ENCODE data around the gene SFXN5. TPM values are rescaled to one million over a fixed set of nuclear protein-coding genes. Genes with fewer than 3 reads are reported as not detected.

SFXN5 gene
- total RNA-seq, 1 experiment from 2014 or later = 27.8 TPM

- CTCF ChIA-PET = no interaction called here
Measured at GRCh38 chr2:72915320-72915906, 156.1 kb downstream of the SFXN5 start.

DNA sequence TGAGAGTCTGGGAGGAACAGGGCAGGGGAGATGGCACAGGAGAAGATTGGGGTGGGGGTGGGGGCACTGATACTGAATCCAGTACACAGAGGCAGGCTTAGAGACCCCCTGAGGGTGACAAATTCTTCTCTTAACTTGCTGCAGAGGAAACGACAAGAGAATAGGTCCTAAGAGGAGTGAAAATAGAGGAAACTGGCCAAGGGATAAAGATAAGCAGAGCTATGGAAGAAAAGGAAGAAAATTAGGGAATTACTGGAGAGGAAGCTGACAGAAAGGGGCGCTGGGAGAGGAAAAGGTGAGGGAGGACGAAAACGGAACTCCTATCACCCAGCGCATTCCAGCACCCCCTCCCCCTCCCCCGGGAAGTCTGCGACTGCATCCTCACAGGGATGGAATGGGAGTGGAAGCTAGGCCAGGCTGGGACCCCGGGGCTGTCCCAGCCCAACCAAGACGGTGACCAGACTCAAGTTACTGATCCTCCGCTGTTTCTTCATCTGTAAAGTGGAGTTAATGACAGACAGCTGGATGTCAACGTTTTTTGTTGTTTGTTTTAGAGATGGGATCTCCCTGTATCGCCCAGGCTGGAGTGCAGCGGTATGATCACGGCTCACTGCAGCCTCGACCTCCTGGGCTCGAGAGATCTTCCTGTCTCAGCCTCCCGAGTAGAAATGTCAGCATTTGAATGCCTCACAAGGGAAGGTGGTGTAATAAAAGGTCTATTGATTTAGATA, 156.8 kb downstream of the SFXN5 start:
- Histone ChIP-seq H3K36me3 (ENCODE audit: control insufficient read depth, insufficient read depth, low read length) (no peaks in the 10 kb centered on the region; the same call in 1 of the 2 replicates), H3K4me1 (ENCODE audit: control insufficient read depth, insufficient read depth, low read length) (peaks cover 9% of the 10 kb centered on the region), H3K9me3 (ENCODE audit: control insufficient read depth, insufficient read depth, low read depth, low read length) (no peaks in the 10 kb centered on the region), H3K27me3 (ENCODE audit: control insufficient read depth, insufficient read depth, low read length) (peaks cover 52% of the 10 kb centered on the region), H3K4me3 (ENCODE audit: low read depth in 2 of 2, low read length in 2 of 2) (no peak overlapping the region), H3K27ac (ENCODE audit: low read length) (no peak overlapping the region)
- ATAC-seq = no peak
- no TSS peak for BruUV-seq (replicated peaks)
- in situ Hi-C loops (cut with HindIII; ENCODE audit: low pct_unique_long_range_greater_than_20kb, low sequenced_read_pairs) = no loop called here
- intact Hi-C loops (cut with micrococcal nuclease; ENCODE audit: unreplicated experiment) = no loop called here
- TF ChIP-seq SIN3A (IDR thresholded peaks at IDR 0.05; ENCODE audit: borderline replicate concordance, insufficient read depth, low read depth, low read length) = no peak
- no peak for TF ChIP-seq TCF7L2 (IDR thresholded peaks at IDR 0.05; ENCODE audit: low read depth, low read length)
- TF ChIP-seq, protein P1, sequence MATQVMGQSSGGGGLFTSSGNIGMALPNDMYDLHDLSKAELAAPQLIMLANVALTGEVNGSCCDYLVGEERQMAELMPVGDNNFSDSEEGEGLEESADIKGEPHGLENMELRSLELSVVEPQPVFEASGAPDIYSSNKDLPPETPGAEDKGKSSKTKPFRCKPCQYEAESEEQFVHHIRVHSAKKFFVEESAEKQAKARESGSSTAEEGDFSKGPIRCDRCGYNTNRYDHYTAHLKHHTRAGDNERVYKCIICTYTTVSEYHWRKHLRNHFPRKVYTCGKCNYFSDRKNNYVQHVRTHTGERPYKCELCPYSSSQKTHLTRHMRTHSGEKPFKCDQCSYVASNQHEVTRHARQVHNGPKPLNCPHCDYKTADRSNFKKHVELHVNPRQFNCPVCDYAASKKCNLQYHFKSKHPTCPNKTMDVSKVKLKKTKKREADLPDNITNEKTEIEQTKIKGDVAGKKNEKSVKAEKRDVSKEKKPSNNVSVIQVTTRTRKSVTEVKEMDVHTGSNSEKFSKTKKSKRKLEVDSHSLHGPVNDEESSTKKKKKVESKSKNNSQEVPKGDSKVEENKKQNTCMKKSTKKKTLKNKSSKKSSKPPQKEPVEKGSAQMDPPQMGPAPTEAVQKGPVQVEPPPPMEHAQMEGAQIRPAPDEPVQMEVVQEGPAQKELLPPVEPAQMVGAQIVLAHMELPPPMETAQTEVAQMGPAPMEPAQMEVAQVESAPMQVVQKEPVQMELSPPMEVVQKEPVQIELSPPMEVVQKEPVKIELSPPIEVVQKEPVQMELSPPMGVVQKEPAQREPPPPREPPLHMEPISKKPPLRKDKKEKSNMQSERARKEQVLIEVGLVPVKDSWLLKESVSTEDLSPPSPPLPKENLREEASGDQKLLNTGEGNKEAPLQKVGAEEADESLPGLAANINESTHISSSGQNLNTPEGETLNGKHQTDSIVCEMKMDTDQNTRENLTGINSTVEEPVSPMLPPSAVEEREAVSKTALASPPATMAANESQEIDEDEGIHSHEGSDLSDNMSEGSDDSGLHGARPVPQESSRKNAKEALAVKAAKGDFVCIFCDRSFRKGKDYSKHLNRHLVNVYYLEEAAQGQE (IDR thresholded peaks at IDR 0.05; ENCODE audit: insufficient read depth in 1 of 2, low read depth in 2 of 2, low read length in 1 of 2) = no peak
- TF ChIP-seq CTCF (IDR thresholded peaks at IDR 0.05) = no peak
- no peak for TF ChIP-seq POLR2AphosphoS5 (IDR thresholded peaks at IDR 0.05; ENCODE audit: low read depth, low read length)
- DNase-seq (ENCODE audit: low read depth, low spot score) = no peak
- POLR2A ChIA-PET = no interaction called here
- CTCF ChIA-PET = no interaction called here

More at GRCh38 chr2:72915320-72915906, 156.1 kb downstream of the SFXN5 start:
- DNase-seq (ENCODE audit: low read depth, low spot score) = no peak
- POLR2A ChIA-PET = no interaction called here
- no peak for ATAC-seq
- H3K9me3 ChIP-seq (ENCODE audit: control insufficient read depth, insufficient read depth, low read depth, low read length) = no peaks in the 10 kb centered on the region
- H3K27me3 ChIP-seq (ENCODE audit: control insufficient read depth, insufficient read depth, low read length) = peaks cover 48% of the 10 kb centered on the region
- TF ChIP-seq CTCF (IDR thresholded peaks at IDR 0.05) = no peak
- TF ChIP-seq, protein P1 (IDR thresholded peaks at IDR 0.05; ENCODE audit: insufficient read depth in 1 of 2, low read depth in 2 of 2, low read length in 1 of 2) = no peak
- TF ChIP-seq POLR2AphosphoS5 (IDR thresholded peaks at IDR 0.05; ENCODE audit: low read depth, low read length) = no peak
- no peak for TF ChIP-seq TCF7L2 (IDR thresholded peaks at IDR 0.05; ENCODE audit: low read depth, low read length)
- TF ChIP-seq SIN3A (IDR thresholded peaks at IDR 0.05; ENCODE audit: borderline replicate concordance, insufficient read depth, low read depth, low read length) = no peak
- H3K4me3 ChIP-seq (ENCODE audit: low read depth in 2 of 2, low read length in 2 of 2) = peak overlapping the region; percentile 35 to 55
- H3K27ac ChIP-seq (ENCODE audit: low read length) = no peak overlapping the region
- H3K4me1 ChIP-seq (ENCODE audit: control insufficient read depth, insufficient read depth, low read length) = peaks cover 9% of the 10 kb centered on the region
- in situ Hi-C loops (cut with HindIII; ENCODE audit: low pct_unique_long_range_greater_than_20kb, low sequenced_read_pairs) (no loop called here), intact Hi-C loops (cut with micrococcal nuclease; ENCODE audit: unreplicated experiment) (no loop called here)
- no TSS peak for BruUV-seq (replicated peaks)
- no peaks in the 10 kb centered on the region; the same call in 1 of the 2 replicates for H3K36me3 ChIP-seq (ENCODE audit: control insufficient read depth, insufficient read depth, low read length)

Measured in Panc1 (cell line).